GM12801 (cell line): ENCODE results near the gene PRXL2C.

Source experiments
- TF ChIP-seq, protein P1 (sequence below): IDR thresholded peaks from one replicate; pipeline ENCODE4 v1.5.1; 2011; ENCODE audit warnings: control low read depth; ENCODE audit not compliant: insufficient read length; ENCODE audit errors: extremely low read depth

The PRXL2C gene

DNA sequence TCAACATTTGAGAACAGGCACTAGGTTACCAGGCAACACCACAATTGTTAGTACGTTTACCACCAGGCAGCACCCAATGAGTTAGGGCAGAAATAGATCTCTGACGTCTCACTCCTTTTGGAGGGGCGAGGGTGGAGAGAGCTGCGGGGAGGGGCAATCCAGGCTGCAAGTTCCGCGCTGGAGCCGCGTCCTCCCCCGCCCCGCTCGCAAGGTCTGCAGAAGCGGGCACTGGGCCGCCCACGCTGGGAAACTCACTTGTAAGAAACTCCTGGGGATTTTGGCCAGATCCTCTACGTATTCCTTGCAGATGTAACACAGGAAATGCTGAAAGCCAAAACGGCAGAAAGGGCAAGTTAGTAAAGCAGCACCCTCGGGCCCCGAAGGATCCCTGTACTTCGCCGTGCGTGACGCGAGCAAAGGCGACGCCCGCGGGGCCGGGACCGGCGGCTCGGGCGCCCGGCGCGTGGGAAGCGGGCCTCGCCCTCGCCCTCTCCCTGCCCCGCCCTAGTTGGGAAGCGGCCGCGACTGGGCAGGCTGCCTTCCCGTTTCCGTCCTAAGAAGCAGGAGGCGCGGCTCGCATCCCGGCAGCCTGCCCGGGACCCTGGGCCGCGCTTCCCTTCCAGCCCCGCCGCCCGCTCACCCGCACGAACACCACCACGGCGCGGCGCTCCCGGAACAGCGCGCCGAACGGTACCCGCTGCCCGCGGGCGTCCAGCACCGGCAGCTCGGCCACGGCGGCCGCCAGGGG is 493 bp downstream of the PRXL2C start:
- TF ChIP-seq, protein P1, sequence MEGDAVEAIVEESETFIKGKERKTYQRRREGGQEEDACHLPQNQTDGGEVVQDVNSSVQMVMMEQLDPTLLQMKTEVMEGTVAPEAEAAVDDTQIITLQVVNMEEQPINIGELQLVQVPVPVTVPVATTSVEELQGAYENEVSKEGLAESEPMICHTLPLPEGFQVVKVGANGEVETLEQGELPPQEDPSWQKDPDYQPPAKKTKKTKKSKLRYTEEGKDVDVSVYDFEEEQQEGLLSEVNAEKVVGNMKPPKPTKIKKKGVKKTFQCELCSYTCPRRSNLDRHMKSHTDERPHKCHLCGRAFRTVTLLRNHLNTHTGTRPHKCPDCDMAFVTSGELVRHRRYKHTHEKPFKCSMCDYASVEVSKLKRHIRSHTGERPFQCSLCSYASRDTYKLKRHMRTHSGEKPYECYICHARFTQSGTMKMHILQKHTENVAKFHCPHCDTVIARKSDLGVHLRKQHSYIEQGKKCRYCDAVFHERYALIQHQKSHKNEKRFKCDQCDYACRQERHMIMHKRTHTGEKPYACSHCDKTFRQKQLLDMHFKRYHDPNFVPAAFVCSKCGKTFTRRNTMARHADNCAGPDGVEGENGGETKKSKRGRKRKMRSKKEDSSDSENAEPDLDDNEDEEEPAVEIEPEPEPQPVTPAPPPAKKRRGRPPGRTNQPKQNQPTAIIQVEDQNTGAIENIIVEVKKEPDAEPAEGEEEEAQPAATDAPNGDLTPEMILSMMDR, result no peak

DNA sequence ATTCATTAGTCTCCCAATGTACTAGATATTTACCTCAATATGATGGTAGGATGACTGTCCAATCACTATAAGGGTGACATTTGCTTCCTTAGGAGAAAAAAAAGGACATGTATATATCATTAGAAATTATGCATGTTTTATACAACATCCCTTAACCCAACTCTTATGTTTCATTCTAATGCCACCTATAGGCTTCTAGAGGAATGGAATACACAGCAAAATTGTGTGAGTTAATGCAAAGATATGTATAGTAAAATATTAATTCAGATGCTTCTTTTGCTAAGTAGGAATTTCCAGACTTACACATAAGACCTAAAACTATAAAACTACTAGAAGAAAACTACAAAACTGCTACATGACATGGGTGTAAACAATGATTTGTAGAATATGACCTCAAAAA is 3.5 kb downstream of the PRXL2C start:
- TF ChIP-seq, protein P1, result no peak

DNA sequence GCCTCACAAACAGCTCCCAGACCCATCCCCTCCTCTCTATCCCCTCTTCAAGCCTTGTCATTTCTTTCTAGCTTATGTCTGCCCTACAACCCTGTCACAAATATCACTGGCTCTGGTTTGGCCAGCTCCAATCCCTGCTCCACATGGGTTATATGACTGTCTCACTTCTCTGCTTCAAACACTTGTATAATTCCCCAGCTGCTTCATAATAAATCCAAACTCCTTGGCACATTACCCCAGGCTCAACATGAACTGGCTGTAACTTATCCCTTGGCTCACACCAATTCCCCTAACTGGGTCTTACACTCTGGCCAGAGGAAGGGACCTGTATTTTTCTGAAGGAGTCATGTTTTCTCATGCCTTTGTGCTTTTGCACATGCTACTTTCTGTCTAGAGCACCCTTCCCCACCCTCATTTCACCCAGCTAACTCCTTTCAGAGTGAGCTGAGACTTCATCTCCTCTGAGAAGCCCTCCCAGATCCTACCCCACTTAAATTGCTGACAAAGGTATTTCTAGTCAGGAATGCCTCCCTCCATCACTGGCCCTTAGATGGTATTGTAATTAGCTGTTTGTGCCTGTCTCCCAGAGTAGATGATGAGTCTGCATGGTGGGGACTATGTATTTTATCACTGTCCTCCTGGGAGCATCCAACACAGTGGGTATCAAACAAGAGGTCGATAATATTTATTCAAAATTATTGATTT is 5.3 kb downstream of the PRXL2C start:
- TF ChIP-seq, protein P1, result no peak

DNA sequence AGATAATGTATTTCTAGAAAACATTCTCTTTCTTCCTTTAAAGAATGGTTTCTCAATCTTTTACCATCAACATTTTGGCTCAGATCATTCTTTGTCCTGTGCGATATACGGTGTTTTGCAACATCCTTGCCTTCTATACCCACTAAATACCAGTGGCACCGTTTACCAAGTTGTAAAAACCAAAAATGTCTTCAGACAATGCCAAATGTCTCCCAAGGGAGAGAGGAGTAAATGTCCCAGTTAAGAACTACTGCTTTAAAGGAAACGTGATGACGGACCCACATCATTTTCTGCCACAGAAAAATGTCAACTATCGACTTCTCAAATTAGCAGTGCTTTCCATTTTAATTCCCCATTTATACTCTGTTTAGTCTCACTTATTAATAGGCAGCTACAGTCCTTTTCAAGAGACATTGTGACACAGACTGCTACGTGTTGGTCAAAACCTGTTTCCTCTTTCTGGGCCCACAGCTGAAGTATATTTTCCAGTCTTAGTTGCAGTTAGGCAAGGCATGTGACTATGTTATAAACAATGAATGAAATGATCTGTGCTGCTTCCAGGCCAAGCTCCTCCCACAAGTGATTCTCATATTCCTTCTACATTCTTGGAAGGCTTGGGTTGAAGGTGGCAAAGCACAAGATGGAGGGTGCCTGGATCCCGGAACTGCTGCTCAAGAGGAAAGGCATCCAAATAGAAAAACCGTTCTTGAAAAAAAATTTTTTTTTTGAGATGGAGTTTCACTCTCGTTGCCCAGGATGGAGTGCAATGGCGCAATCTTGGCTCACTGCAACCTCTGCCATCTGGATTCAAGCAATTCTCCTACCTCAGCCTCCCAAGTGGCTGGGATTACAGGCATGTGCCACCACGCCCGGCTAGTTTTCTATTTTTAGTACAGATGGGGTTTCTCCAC is 8.8 kb downstream of the PRXL2C start:
- TF ChIP-seq, protein P1, result no peak

DNA sequence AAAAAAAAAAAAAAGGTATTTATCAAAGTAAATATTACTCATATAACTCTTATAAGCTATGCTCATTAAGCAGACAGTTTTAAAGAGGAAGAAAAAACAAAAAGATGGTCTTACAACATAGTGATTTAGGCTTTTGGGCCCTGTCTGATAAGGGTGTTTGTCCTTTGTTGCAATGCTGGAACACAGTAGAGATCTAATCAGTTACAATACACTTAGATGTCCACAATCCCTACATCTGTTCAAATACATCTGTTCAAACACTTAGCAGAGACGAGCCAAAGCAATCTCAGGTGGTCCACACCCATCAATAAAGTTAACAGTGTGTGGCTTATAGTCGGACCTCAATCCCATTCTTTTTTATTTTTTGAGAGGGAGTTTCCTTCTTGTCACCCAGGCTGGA is 11.0 kb downstream of the PRXL2C start:
- TF ChIP-seq, protein P1, result no peak

DNA sequence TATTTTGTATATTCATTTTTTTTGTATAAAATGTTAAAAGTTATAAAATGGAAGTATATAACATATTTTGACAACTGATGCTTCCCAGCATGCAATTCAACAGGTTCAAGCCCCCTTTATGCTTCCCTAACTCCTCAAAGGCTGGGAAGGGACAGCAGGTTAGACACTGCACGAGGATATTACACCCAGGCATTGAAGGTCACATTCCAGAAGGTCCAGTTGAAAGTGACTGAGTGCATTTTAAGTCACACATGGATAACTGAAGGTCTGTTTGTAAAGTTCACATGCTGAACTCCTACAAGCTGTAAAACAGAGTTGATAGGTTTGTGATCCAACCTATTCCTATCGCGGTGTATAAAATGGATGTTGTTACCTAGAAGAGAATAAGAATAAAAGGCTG is 13.6 kb downstream of the PRXL2C start:
- TF ChIP-seq, protein P1, result no peak

DNA sequence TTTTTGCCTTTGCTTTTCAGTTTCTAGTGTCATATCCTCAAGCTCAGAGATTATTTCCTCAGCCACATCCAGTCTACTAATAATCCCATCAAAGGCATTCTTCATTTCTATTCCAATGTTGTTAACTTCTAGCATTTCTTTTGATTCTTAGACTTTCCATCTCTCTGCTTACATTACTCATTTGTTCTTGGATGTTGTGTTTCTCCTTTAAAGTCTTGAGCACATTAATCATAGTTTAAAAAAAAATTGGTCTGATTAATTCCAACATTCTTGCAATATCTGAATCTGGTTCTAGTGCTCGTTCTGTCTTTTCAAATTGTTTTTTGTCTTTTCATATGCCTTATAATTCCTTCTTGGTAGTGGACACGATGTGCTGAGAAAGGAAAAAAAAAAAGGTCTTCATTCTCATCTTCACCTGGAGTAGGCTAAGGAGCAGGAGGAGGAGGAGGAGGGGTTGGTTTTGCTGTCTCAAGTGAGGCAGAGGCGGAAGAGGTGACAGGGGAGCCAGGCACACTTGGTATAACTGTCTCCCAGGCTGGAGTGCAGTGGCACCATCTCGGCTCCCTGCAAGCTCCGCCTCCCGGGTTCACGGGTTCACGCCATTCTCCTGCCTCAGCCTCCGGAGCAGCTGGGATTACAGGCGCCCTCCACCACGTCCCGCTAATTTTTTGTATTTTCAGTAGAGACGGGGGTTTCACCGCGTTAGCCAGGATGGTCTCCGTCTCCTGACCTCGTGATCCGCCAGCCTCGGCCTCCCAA is 16.3 kb downstream of the PRXL2C start:
- TF ChIP-seq, protein P1, result no peak
